SK-N-MC (cell line): ENCODE measurements around the gene ZNFX1.

Experiments
- EZH2 ChIP-seq: fragments of 200-600 bp; sonication (generic); IDR thresholded peaks from one replicate; pipeline ENCODE4 v1.6.1; 2017; ENCODE audit warnings: antibody characterized with exemption
- POLR2AphosphoS5 ChIP-seq: IDR thresholded peaks from 2 replicates; pipeline ENCODE4 v1.6.1; 2012; ENCODE audit warnings: mild to moderate bottlenecking, low read depth, low read length, borderline replicate concordance

- TF ChIP-seq POLR2AphosphoS5 (no peak), EZH2 (no peak)
Measured at GRCh38 chr20:49276161-49276960, 1.5 kb downstream of the ZNFX1 start.
